Measurements from ENCODE around the gene NFYA. TPM values are rescaled to one million over a fixed set of nuclear protein-coding genes. Genes with fewer than 3 reads are reported as not detected.

Gene NFYA
- polyA plus RNA-seq, 3 donors: 9.7 to 21.4 (median 10.7) TPM

GRCh38 chr6:41046084-41046483 lies 26.7 kb upstream of the NFYA start:
- H3K79me2 ChIP-seq (ENCODE audit: insufficient read depth, low read length): no peaks in the 10 kb centered on the region
- no peaks in the 10 kb centered on the region for H3K27me3 ChIP-seq (ENCODE audit: control insufficient read depth in 2 of 2, insufficient read depth in 2 of 2, low read length in 2 of 2)
- H4K20me1 ChIP-seq (ENCODE audit: insufficient read depth, low read length): no peaks in the 10 kb centered on the region
- H3K9me3 Mint-ChIP-seq: no peaks in the 10 kb centered on the region
- H3K9me3 ChIP-seq (replicated peaks in 1 of 2; ENCODE audit: control insufficient read depth in 1 of 2, insufficient read depth in 1 of 2, low read length in 2 of 2): no peaks in the 10 kb centered on the region
- peaks cover 2 to 4% of the 10 kb centered on the region in 2 donors for H3K36me3 Mint-ChIP-seq
- H3K27ac ChIP-seq (ENCODE audit: low read depth in 1 of 2, low read length in 2 of 2): no peak overlapping the region
- no peak overlapping the region for H3K27ac Mint-ChIP-seq
- H3K27me3 Mint-ChIP-seq (ENCODE audit: low read depth in 3 of 3): peaks cover 0 to 4% (median 0%) of the 10 kb centered on the region in 3 donors
- intact Hi-C loops (cut with micrococcal nuclease): no loop called here
- no peak overlapping the region for H3K4me2 ChIP-seq (replicated peaks; ENCODE audit: extremely low read depth, low read length, poor library complexity, severe bottlenecking)
- no peak overlapping the region for H2AFZ ChIP-seq (ENCODE audit: insufficient read depth, low read depth, low read length, poor library complexity, severe bottlenecking)
- H3K36me3 ChIP-seq (replicated peaks in 1 of 2; ENCODE audit: control insufficient read depth in 1 of 2, insufficient read depth in 2 of 2, low read length in 2 of 2): no peaks in the 10 kb centered on the region
- peaks cover 3% of the 10 kb centered on the region in 2 donors for H3K4me1 ChIP-seq (ENCODE audit: control insufficient read depth in 1 of 2, insufficient read depth in 2 of 2, low read length in 2 of 2)
- no peak for TF ChIP-seq CTCF (IDR thresholded peaks at IDR 0.05)
- no peaks in the 10 kb centered on the region for H3K4me1 Mint-ChIP-seq
- no peak for DNase-seq
- WGBS (ENCODE audit: insufficient coverage): no CpG with 5 or more reads among the region's 1 CpG
- no peak overlapping the region for H3K4me3 Mint-ChIP-seq
- no peak overlapping the region for H3K9ac ChIP-seq (ENCODE audit: insufficient read depth, low read length, poor library complexity, severe bottlenecking)
- no peak overlapping the region for H3K4me3 ChIP-seq (replicated peaks in 1 of 3; ENCODE audit: low read depth in 2 of 3, low read length in 3 of 3)

- Histone ChIP-seq H3K4me2 (replicated peaks; ENCODE audit: extremely low read depth, low read length, poor library complexity, severe bottlenecking) (no peak overlapping the region), H3K36me3 (replicated peaks in 1 of 2; ENCODE audit: control insufficient read depth in 1 of 2, insufficient read depth in 2 of 2, low read length in 2 of 2) (no peaks in the 10 kb centered on the region), H3K79me2 (ENCODE audit: insufficient read depth, low read length) (no peaks in the 10 kb centered on the region), H3K4me1 (ENCODE audit: control insufficient read depth in 1 of 2, insufficient read depth in 2 of 2, low read length in 2 of 2) (peaks cover 15% of the 10 kb centered on the region in 2 donors), H3K9me3 (replicated peaks in 1 of 2; ENCODE audit: control insufficient read depth in 1 of 2, insufficient read depth in 1 of 2, low read length in 2 of 2) (no peaks in the 10 kb centered on the region), H3K27me3 (ENCODE audit: control insufficient read depth in 2 of 2, insufficient read depth in 2 of 2, low read length in 2 of 2) (no peaks in the 10 kb centered on the region), H3K27ac (ENCODE audit: low read depth in 1 of 2, low read length in 2 of 2) (no peak overlapping the region), H2AFZ (ENCODE audit: insufficient read depth, low read depth, low read length, poor library complexity, severe bottlenecking) (no peak overlapping the region), H3K4me3 (replicated peaks in 1 of 3; ENCODE audit: low read depth in 2 of 3, low read length in 3 of 3) (no peak overlapping the region), H3K9ac (ENCODE audit: insufficient read depth, low read length, poor library complexity, severe bottlenecking) (no peak overlapping the region), H4K20me1 (ENCODE audit: insufficient read depth, low read length) (no peaks in the 10 kb centered on the region)
- H3K27ac Mint-ChIP-seq: no peak overlapping the region
- peaks cover 0 to 4% (median 0%) of the 10 kb centered on the region in 3 donors for H3K27me3 Mint-ChIP-seq (ENCODE audit: low read depth in 3 of 3)
- H3K9me3 Mint-ChIP-seq: no peaks in the 10 kb centered on the region
- DNase-seq: no peak
- no peak overlapping the region for H3K4me3 Mint-ChIP-seq
- 93% methylated on average over 2 of the region's 2 CpGs for WGBS (ENCODE audit: insufficient coverage)
- peaks cover 2 to 4% of the 10 kb centered on the region in 2 donors for H3K36me3 Mint-ChIP-seq
- H3K4me1 Mint-ChIP-seq: peaks cover 12% of the 10 kb centered on the region
- TF ChIP-seq CTCF (IDR thresholded peaks at IDR 0.05): no peak
- intact Hi-C loops (cut with micrococcal nuclease): no loop called here
These were observed 25.5 kb upstream of the NFYA start for GRCh38 chr6:41047306-41047705.

Measured in CD14-positive monocyte (primary cell).